ENCODE data around the gene VRK3. TPM values are rescaled to one million over a fixed set of nuclear protein-coding genes. Genes with fewer than 3 reads are reported as not detected.

VRK3 gene
- total RNA-seq, 1 experiment from 2014 or later: 33.4 TPM

GRCh38 chr19:49929121-49929610 is 96.0 kb downstream of the VRK3 start, which contains the start of the genes ATF5 and NUP62 (continued):
- TF ChIP-seq PRRX2 (CRISPR knock-in tag; IDR thresholded peaks at IDR 0.05) (no peak), FOXJ3 (CRISPR knock-in tag; IDR thresholded peaks at IDR 0.05; ENCODE audit: borderline replicate concordance) (no peak), RELA (CRISPR knock-in tag; IDR thresholded peaks at IDR 0.05; ENCODE audit: borderline replicate concordance) (no peak; the same call in 1 of the 2 replicates), ATF2 (CRISPR knock-in tag; IDR thresholded peaks at IDR 0.05; ENCODE audit: borderline replicate concordance, low read depth) (no peak), EMX1 (CRISPR knock-in tag; IDR thresholded peaks at IDR 0.05) (no peak), FOXK1 (CRISPR knock-in tag; IDR thresholded peaks at IDR 0.05) (peak; percentile 77), ZNF512 (CRISPR knock-in tag; IDR thresholded peaks at IDR 0.05; ENCODE audit: borderline replicate concordance) (no peak), KAT7 (CRISPR knock-in tag; IDR thresholded peaks at IDR 0.05; ENCODE audit: borderline replicate concordance) (peak; percentile 91; the same call in 1 of the 2 replicates), ATF6 (CRISPR knock-in tag; IDR thresholded peaks at IDR 0.05) (no peak), TEAD4 (CRISPR knock-in tag; IDR thresholded peaks at IDR 0.05) (no peak), GABPB1 (CRISPR knock-in tag; IDR thresholded peaks at IDR 0.05) (peak; percentile 57; the same call in 1 of the 2 replicates), ZNF138 (CRISPR knock-in tag; conservative IDR thresholded peaks at IDR 0.05) (no peak), E2F4 (CRISPR knock-in tag; IDR thresholded peaks at IDR 0.05; ENCODE audit: borderline replicate concordance, low read depth) (peak; percentile 86), ZBTB21 (CRISPR knock-in tag; IDR thresholded peaks at IDR 0.05; ENCODE audit: borderline replicate concordance) (no peak; the same call in 1 of the 2 replicates), MAX (CRISPR knock-in tag; IDR thresholded peaks at IDR 0.05) (peak; percentile 98), ZNF232 (CRISPR knock-in tag; IDR thresholded peaks at IDR 0.05) (0 out of 2 replicates have a peak, but pooled peaks have one; percentile 15), NFE2L1 (CRISPR knock-in tag; IDR thresholded peaks at IDR 0.05) (peak; percentile 80)
- TF ChIP-seq, protein P1, sequence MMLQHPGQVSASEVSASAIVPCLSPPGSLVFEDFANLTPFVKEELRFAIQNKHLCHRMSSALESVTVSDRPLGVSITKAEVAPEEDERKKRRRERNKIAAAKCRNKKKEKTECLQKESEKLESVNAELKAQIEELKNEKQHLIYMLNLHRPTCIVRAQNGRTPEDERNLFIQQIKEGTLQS (CRISPR knock-in tag; conservative IDR thresholded peaks at IDR 0.05): no peak
- TF ChIP-seq, protein P2, sequence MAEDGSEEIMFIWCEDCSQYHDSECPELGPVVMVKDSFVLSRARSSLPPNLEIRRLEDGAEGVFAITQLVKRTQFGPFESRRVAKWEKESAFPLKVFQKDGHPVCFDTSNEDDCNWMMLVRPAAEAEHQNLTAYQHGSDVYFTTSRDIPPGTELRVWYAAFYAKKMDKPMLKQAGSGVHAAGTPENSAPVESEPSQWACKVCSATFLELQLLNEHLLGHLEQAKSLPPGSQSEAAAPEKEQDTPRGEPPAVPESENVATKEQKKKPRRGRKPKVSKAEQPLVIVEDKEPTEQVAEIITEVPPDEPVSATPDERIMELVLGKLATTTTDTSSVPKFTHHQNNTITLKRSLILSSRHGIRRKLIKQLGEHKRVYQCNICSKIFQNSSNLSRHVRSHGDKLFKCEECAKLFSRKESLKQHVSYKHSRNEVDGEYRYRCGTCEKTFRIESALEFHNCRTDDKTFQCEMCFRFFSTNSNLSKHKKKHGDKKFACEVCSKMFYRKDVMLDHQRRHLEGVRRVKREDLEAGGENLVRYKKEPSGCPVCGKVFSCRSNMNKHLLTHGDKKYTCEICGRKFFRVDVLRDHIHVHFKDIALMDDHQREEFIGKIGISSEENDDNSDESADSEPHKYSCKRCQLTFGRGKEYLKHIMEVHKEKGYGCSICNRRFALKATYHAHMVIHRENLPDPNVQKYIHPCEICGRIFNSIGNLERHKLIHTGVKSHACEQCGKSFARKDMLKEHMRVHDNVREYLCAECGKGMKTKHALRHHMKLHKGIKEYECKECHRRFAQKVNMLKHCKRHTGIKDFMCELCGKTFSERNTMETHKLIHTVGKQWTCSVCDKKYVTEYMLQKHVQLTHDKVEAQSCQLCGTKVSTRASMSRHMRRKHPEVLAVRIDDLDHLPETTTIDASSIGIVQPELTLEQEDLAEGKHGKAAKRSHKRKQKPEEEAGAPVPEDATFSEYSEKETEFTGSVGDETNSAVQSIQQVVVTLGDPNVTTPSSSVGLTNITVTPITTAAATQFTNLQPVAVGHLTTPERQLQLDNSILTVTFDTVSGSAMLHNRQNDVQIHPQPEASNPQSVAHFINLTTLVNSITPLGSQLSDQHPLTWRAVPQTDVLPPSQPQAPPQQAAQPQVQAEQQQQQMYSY (CRISPR knock-in tag; IDR thresholded peaks at IDR 0.05): no peak; the same call in 1 of the 2 replicates
- TF ChIP-seq, protein P3, sequence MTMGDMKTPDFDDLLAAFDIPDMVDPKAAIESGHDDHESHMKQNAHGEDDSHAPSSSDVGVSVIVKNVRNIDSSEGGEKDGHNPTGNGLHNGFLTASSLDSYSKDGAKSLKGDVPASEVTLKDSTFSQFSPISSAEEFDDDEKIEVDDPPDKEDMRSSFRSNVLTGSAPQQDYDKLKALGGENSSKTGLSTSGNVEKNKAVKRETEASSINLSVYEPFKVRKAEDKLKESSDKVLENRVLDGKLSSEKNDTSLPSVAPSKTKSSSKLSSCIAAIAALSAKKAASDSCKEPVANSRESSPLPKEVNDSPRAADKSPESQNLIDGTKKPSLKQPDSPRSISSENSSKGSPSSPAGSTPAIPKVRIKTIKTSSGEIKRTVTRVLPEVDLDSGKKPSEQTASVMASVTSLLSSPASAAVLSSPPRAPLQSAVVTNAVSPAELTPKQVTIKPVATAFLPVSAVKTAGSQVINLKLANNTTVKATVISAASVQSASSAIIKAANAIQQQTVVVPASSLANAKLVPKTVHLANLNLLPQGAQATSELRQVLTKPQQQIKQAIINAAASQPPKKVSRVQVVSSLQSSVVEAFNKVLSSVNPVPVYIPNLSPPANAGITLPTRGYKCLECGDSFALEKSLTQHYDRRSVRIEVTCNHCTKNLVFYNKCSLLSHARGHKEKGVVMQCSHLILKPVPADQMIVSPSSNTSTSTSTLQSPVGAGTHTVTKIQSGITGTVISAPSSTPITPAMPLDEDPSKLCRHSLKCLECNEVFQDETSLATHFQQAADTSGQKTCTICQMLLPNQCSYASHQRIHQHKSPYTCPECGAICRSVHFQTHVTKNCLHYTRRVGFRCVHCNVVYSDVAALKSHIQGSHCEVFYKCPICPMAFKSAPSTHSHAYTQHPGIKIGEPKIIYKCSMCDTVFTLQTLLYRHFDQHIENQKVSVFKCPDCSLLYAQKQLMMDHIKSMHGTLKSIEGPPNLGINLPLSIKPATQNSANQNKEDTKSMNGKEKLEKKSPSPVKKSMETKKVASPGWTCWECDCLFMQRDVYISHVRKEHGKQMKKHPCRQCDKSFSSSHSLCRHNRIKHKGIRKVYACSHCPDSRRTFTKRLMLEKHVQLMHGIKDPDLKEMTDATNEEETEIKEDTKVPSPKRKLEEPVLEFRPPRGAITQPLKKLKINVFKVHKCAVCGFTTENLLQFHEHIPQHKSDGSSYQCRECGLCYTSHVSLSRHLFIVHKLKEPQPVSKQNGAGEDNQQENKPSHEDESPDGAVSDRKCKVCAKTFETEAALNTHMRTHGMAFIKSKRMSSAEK (CRISPR knock-in tag; IDR thresholded peaks at IDR 0.05; ENCODE audit: borderline replicate concordance): no peak
- TF ChIP-seq, protein P4, sequence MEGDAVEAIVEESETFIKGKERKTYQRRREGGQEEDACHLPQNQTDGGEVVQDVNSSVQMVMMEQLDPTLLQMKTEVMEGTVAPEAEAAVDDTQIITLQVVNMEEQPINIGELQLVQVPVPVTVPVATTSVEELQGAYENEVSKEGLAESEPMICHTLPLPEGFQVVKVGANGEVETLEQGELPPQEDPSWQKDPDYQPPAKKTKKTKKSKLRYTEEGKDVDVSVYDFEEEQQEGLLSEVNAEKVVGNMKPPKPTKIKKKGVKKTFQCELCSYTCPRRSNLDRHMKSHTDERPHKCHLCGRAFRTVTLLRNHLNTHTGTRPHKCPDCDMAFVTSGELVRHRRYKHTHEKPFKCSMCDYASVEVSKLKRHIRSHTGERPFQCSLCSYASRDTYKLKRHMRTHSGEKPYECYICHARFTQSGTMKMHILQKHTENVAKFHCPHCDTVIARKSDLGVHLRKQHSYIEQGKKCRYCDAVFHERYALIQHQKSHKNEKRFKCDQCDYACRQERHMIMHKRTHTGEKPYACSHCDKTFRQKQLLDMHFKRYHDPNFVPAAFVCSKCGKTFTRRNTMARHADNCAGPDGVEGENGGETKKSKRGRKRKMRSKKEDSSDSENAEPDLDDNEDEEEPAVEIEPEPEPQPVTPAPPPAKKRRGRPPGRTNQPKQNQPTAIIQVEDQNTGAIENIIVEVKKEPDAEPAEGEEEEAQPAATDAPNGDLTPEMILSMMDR (IDR thresholded peaks at IDR 0.05): no peak

Data from WTC11 (cell line).